AG04450 (cell line): Measurements from ENCODE around the gene GULP1. TPM values are rescaled to one million over a fixed set of nuclear protein-coding genes. Genes with fewer than 3 reads are reported as not detected.

Experiments used
- CTCF ChIA-PET: fragments of 300-600, 350-600 bp; formaldehyde crosslinking; extraction: SDS; loops from one replicate; lab custom pipeline; 2022; ENCODE audit warnings: antibody characterized with exemption, inconsistent platforms; lab: Charles Lee
- POLR2A ChIA-PET: fragments of 350-600 bp; formaldehyde crosslinking; extraction: SDS; loops from one replicate; lab custom pipeline; 2021; ENCODE audit warnings: antibody characterized with exemption, inconsistent platforms; lab: Yijun Ruan, JAX
- DNase-seq: peaks from one replicate; pipeline ENCODE4 v3.0.0-alpha.2; 2011; ENCODE audit warnings: low read depth, low spot score
- H3K27ac ChIP-seq: one replicate; pipeline ENCODE4 v1.5.1; 2012; ENCODE audit warnings: low read depth, low read length, control low read depth
- H3K27me3 ChIP-seq: one replicate; pipeline ENCODE4 v1.6.0; 2012; ENCODE audit warnings: low read length; ENCODE audit not compliant: control insufficient read depth, insufficient read depth
- H3K4me3 ChIP-seq: 2 replicates; pipeline ENCODE4 v1.5.1; 2011; ENCODE audit warnings: mild to moderate bottlenecking, low read depth, low read length, control low read depth
- H3K9me3 ChIP-seq: 2 replicates; pipeline ENCODE4 v1.5.1; 2012; ENCODE audit warnings: low read length; ENCODE audit not compliant: control insufficient read depth, insufficient read depth
- polyA plus RNA-seq: library from polyadenylated mRNA; depleted of rRNA; stranded (reverse); fragments of >200 nt; gene quantifications from 2 replicates; pipeline ENCODE4 v1.2.3, GENCODE V29; 2011
- TF ChIP-seq, protein P1 (sequence below): IDR thresholded peaks from 2 replicates; pipeline ENCODE4 v1.5.1; 2011; ENCODE audit warnings: low read depth, low read length, control low read depth, inconsistent platforms

Gene GULP1
- polyA plus RNA-seq, 1 experiment, result 44.7 TPM

DNA sequence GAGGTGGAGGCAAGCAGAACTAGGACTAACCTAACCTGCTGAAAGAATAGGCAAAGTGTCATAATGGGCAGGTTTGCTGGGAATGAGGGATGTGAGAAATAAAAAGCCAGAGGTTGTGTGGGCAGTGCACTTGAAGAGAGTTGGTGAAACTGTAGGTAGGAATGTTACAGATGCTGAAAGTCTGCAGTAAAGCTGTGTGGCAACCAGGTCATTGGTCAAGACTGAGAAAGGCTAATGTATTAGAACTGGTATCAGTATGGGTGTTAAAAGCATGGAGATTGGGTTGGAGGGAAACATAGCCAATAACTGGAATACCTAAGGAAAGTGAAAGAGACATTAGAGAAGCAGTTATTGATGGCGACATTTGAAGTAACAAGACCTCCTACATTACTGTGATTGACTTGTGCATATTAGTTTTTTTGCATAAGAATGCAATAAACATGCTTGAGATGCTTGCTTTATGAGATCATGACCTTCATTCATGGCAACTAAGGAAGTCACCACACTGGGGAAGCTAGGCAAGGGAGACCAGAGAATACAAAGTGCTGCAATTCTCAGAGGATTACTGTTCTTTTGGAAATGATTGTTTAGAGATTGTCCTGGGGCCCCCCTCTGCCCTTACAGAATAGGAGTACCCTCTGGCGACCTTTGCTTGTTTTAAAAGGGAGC, 11.8 kb downstream of the GULP1 start:
- H3K27ac ChIP-seq, result no peak overlapping the region

DNA sequence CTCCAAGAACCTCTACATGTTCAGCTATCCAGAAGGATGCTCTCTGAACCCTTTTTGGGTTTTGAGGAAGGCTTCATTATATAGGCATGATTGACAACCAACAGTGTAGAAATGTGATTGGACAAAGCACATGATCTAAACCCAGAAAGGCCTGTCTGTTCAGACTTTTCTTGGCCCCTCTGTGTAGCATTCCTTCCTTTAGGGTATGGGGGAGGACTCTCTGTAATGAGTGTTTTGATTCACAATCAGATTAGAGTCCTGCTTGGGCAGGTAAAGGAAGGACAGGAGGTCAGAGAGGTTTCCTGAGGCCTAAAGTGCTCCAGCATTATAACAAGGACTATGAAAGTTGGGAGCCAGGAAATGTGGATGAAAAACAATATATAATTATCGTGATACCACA, 13.6 kb downstream of the GULP1 start:
- Histone ChIP-seq H3K9me3 (no peaks in the 10 kb centered on the region), H3K4me3 (no peak overlapping the region), H3K27me3 (no peaks in the 10 kb centered on the region), H3K27ac (no peak overlapping the region)
- DNase-seq, result no peak
- TF ChIP-seq, protein P1, sequence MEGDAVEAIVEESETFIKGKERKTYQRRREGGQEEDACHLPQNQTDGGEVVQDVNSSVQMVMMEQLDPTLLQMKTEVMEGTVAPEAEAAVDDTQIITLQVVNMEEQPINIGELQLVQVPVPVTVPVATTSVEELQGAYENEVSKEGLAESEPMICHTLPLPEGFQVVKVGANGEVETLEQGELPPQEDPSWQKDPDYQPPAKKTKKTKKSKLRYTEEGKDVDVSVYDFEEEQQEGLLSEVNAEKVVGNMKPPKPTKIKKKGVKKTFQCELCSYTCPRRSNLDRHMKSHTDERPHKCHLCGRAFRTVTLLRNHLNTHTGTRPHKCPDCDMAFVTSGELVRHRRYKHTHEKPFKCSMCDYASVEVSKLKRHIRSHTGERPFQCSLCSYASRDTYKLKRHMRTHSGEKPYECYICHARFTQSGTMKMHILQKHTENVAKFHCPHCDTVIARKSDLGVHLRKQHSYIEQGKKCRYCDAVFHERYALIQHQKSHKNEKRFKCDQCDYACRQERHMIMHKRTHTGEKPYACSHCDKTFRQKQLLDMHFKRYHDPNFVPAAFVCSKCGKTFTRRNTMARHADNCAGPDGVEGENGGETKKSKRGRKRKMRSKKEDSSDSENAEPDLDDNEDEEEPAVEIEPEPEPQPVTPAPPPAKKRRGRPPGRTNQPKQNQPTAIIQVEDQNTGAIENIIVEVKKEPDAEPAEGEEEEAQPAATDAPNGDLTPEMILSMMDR, result no peak
- ChIA-PET POLR2A (interaction anchor here (1.4 kb wide), 1 partner anchor 12 kb away, joined by 5 read pairs; no protein-coding TSS in a partner anchor), CTCF (no interaction called here)

More for the DNA sequence above, 11.8 kb downstream of the GULP1 start:
- ChIA-PET CTCF (no interaction called here), POLR2A (interaction anchor here (0.8 kb wide), 1 partner anchor 11 kb away, joined by 5 read pairs; no protein-coding TSS in a partner anchor)
- TF ChIP-seq, protein P1, result no peak
- no peak for DNase-seq
- Histone ChIP-seq H3K27me3 (no peaks in the 10 kb centered on the region), H3K4me3 (no peak overlapping the region), H3K9me3 (peaks cover 3% of the 10 kb centered on the region; the same call in 1 of the 2 replicates)

DNA sequence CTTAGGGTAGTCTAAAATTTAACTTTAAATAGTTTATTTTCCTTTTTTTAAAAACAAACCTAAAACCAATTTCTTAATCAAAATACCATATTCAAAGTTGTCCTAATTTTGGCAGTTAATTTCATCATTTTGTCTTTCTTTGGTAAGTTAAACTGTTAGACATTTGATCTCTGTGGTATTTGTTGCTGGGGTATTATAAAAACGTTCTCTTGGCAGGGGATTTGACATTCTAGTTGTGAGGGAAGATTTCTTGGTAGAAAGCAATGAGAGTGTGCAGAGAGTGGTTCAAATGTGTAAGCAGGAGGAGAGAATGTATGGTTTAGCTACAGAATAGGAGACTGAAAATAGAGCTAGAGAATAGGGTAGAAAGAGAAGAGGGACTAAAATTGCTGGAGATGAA, 14.6 kb downstream of the GULP1 start:
- Histone ChIP-seq H3K9me3 (no peaks in the 10 kb centered on the region), H3K4me3 (no peak overlapping the region), H3K27me3 (no peaks in the 10 kb centered on the region), H3K27ac (no peak overlapping the region)
- TF ChIP-seq, protein P1, result no peak
- CTCF ChIA-PET, result interaction anchor here (1.1 kb wide), 1 partner anchor 13 kb away, joined by 3 read pairs; no protein-coding TSS in a partner anchor
- POLR2A ChIA-PET, result no interaction called here
- no peak for DNase-seq

DNA sequence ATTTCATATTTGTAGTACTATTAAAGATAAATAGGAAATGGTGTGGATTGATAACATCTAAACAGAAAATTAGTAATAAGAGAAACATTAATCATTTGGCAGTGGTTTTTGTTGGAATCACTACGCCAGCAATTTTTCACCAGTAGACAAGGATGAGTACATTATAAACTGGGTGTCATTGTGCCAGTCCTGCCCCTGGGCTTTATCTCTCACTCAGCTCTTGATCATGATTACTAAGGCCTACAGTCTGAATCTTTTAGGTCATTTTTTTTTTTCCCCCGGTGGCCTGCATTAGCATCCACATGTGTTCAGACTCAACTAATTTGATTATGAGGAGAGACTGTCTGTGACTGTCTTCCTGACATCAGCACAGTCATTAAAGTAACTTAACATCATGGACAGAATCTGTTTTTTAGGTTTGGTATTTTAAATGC, 16.2 kb downstream of the GULP1 start:
- no peak for DNase-seq
- no peaks in the 10 kb centered on the region for H3K9me3 ChIP-seq
- TF ChIP-seq, protein P1, result no peak
- H3K27me3 ChIP-seq, result no peaks in the 10 kb centered on the region
- ChIA-PET CTCF (interaction anchor here (2.3 kb wide), 1 partner anchor 204 kb away, joined by 8 read pairs; no protein-coding TSS in a partner anchor), POLR2A (no interaction called here)
- no peak overlapping the region for H3K4me3 ChIP-seq
- H3K27ac ChIP-seq, result no peak overlapping the region

DNA sequence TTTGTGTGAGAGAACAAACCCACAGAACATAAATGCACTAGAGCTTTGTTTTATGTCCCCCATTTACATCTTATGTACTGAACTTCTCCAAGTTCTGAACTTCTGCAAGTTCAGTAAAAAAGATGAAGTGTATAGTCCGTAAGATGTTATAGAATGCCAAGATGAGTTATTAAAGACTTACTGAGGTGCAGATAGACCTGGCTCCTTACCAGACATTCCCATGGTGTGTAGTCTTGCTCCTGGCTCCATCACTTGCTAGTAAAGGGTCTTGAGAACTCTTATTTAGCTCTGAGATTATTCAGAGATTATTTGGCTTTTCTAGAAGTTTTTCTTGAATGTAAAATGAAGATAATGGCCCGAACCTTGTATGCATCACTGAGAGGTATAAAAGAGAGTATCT, 16.8 kb downstream of the GULP1 start:
- ChIA-PET POLR2A (no interaction called here), CTCF (interaction anchor here (2.3 kb wide), 1 partner anchor 204 kb away, joined by 8 read pairs; no protein-coding TSS in a partner anchor)
- no peaks in the 10 kb centered on the region for H3K27me3 ChIP-seq
- TF ChIP-seq, protein P1, result no peak
- no peak overlapping the region for H3K4me3 ChIP-seq
- no peak for DNase-seq
- no peak overlapping the region for H3K27ac ChIP-seq
- no peaks in the 10 kb centered on the region for H3K9me3 ChIP-seq
